BE2C (cell line): ENCODE measurements around the gene SGF29.
"Not testable (repeated sequence)": the region's sequence is repeated elsewhere in the genome, so short reads cannot be mapped to it uniquely, and the experiment has no call there.

Experiments used
- DNase-seq: peaks from one replicate; pipeline ENCODE4 v3.0.0-alpha.2; 2020
- H3K27me3 ChIP-seq: fragments of 250-450 bp; sonication (Bioruptor Pico); 2 replicates; pipeline ENCODE4 v1.5.1; 2020; ENCODE audit warnings: mild to moderate bottlenecking
- H3K36me3 ChIP-seq: fragments of 250-450 bp; sonication (Bioruptor Pico); 2 replicates; pipeline ENCODE4 v1.5.1; 2020; ENCODE audit warnings: mild to moderate bottlenecking
- H3K4me1 ChIP-seq: fragments of 250-450 bp; sonication (Bioruptor Pico); 2 replicates; pipeline ENCODE4 v1.5.1; 2020
- H3K4me3 ChIP-seq: 2 replicates; pipeline ENCODE4 v1.5.1; 2011; ENCODE audit warnings: low read depth, low read length
- H3K9me3 ChIP-seq: fragments of 250-450 bp; sonication (Bioruptor Pico); 2 replicates; pipeline ENCODE4 v1.5.1; 2020
- CTCF ChIP-seq: IDR thresholded peaks from 2 replicates; pipeline ENCODE4 v1.5.1; 2012; ENCODE audit warnings: mild to moderate bottlenecking, low read depth, low read length

SGF29 gene

GRCh38 chr16:28540346-28540745 is 13.4 kb upstream of the SGF29 start:
- no peak for TF ChIP-seq CTCF
- no peaks in the 10 kb centered on the region for H3K9me3 ChIP-seq
- H3K36me3 ChIP-seq, result no peaks in the 10 kb centered on the region
- no peaks in the 10 kb centered on the region for H3K4me1 ChIP-seq
- DNase-seq, result no peak
- H3K27me3 ChIP-seq, result no peaks in the 10 kb centered on the region
- H3K4me3 ChIP-seq, result no peak overlapping the region

DNA sequence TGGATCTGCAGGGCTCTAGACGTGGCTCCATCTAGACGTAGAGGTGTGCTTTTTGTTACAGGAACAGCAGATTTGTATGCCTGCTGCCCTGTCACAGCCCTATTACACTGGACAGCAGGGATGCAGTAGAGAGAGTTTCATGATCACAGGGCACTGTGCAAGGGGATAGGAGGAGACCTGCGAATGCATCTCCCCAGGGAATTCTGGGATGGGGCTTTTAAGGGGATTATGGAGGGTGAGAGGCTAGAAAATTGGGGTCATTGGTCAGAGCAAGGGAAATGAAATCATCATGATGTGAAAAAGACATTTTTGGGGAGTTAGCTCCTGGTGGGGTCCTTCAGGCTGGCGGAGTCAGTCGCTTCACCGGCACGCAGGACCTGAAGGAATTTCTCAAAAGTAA is 11.1 kb upstream of the SGF29 start:
- no peak for TF ChIP-seq CTCF
- no peaks in the 10 kb centered on the region for H3K36me3 ChIP-seq
- H3K4me3 ChIP-seq, result no peak overlapping the region
- H3K9me3 ChIP-seq, result no peaks in the 10 kb centered on the region
- no peaks in the 10 kb centered on the region for H3K4me1 ChIP-seq
- peaks cover 19% of the 10 kb centered on the region for H3K27me3 ChIP-seq
- no peak for DNase-seq

DNA sequence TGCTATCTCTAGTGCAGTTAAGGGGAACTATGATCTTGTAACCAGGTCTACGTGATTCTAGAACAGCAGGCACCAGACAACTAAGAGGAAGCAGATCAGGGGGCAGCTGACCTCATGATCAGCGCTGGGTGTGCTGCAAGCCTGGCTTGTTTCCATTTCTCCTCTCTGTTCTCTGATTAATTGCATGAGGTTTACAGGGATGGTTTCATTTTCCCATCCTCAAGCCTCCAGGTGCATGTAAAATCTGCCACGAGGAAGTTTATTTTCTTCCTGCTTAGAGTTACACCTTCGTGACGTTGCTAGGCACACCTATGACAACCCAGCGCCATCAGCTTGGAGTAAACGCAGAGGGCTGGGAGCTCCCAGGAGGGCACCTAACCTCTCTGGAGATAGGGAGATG is 10.6 kb upstream of the SGF29 start:
- Histone ChIP-seq H3K36me3 (no peaks in the 10 kb centered on the region), H3K4me1 (no peaks in the 10 kb centered on the region), H3K4me3 (peak overlapping the region; percentile 19; the same call in 1 of the 2 replicates), H3K9me3 (no peaks in the 10 kb centered on the region), H3K27me3 (peaks cover 23% of the 10 kb centered on the region)
- DNase-seq, result no peak
- TF ChIP-seq CTCF, result no peak

- Histone ChIP-seq H3K27me3 (peaks cover 27% of the 10 kb centered on the region), H3K36me3 (no peaks in the 10 kb centered on the region), H3K4me1 (no peaks in the 10 kb centered on the region), H3K4me3 (no peak overlapping the region), H3K9me3 (no peaks in the 10 kb centered on the region)
- no peak for DNase-seq
- TF ChIP-seq CTCF, result no peak
Measured at GRCh38 chr16:28544998-28545397, 8.7 kb upstream of the SGF29 start.

DNA sequence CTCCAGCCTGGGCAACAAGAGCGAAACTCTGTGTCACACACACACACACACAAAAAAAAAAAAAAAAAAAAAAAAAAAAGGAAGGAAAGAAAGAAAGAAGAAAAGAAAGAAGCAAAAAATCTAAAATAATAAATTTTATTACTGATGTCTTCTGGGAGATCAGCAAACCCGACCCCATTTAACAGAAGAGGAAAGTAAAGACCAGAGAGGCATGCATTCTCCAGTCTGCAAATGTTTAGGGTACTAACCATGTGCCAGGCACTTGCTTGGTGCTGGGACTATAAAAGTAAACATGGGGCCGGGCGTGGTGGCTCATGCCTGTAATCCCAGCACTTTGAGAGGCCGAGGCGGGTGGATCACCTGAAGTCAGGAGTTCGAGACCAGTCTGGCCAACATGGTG is 7.8 kb upstream of the SGF29 start:
- H3K4me1 ChIP-seq, H3K9me3 ChIP-seq, H3K36me3 ChIP-seq, DNase-seq, H3K4me3 ChIP-seq: not testable (repeated sequence)
- H3K27me3 ChIP-seq, result peaks cover 27% of the 10 kb centered on the region

GRCh38 chr16:28546626-28547025 is 7.1 kb upstream of the SGF29 start:
- H3K27me3 ChIP-seq, result peaks cover 27% of the 10 kb centered on the region
- TF ChIP-seq CTCF, result no peak
- no peak for DNase-seq
- H3K4me3 ChIP-seq, result no peak overlapping the region
- no peaks in the 10 kb centered on the region for H3K9me3 ChIP-seq
- H3K4me1 ChIP-seq, result no peaks in the 10 kb centered on the region
- no peaks in the 10 kb centered on the region for H3K36me3 ChIP-seq

DNA sequence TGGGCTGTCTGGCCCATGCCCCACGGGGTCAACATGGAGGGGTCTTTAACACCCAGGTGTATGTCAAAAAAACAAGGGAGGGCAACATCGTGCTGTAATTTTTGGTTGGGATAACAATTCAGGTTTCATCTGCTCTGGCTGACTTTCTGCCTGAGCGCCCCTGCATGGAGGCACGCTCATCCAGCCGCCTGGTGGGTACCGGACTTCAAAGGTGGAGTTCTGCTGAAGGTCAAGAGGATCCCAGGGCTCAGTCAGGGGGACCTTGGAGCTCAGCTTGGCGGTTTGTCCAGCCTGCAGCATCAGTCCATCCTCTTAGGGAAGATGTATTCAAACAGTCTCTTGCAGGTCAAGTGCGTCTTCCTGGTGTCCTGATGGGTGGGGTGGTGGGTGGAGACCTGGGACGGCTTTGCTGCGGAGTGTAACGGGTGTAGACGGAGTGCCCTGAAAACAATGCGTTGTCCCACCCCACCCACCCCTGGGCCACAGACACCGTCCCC is 5.4 kb upstream of the SGF29 start:
- no peaks in the 10 kb centered on the region for H3K4me1 ChIP-seq
- peaks cover 27% of the 10 kb centered on the region for H3K27me3 ChIP-seq
- no peaks in the 10 kb centered on the region for H3K9me3 ChIP-seq
- no peak overlapping the region for H3K4me3 ChIP-seq
- TF ChIP-seq CTCF, result no peak
- no peak for DNase-seq
- H3K36me3 ChIP-seq, result no peaks in the 10 kb centered on the region
